Mucosa of stomach (tissue), 1 donor: Measurements from ENCODE around the gene PRG2.
"Not testable (repeated sequence)": the region's sequence is repeated elsewhere in the genome, so short reads cannot be mapped to it uniquely, and the experiment has no call there.

ENCODE experiments used
- H3K27me3 ChIP-seq: one replicate; pipeline ENCODE4 v1.7.0; 2013; ENCODE audit warnings: mild to moderate bottlenecking, low read length; ENCODE audit not compliant: control insufficient read depth, insufficient read depth
- H3K36me3 ChIP-seq: one replicate; pipeline ENCODE4 v1.7.0; 2013; ENCODE audit warnings: low read length; ENCODE audit not compliant: control insufficient read depth, insufficient read depth
- H3K4me1 ChIP-seq: one replicate; pipeline ENCODE4 v1.7.0; 2013; ENCODE audit warnings: mild to moderate bottlenecking, low read length; ENCODE audit not compliant: control insufficient read depth, insufficient read depth
- H3K4me3 ChIP-seq: one replicate; pipeline ENCODE4 v1.7.0; 2013; ENCODE audit warnings: low read length
- H3K9ac ChIP-seq: one replicate; pipeline ENCODE4 v1.7.0; 2013; ENCODE audit warnings: mild to moderate bottlenecking, low read length, moderate library complexity
- H3K9me3 ChIP-seq: one replicate; pipeline ENCODE4 v1.7.0; 2013; ENCODE audit warnings: mild to moderate bottlenecking, low read length, moderate library complexity; ENCODE audit not compliant: control insufficient read depth
- donor health status: Pancreatic carcinoma.

Gene PRG2

DNA sequence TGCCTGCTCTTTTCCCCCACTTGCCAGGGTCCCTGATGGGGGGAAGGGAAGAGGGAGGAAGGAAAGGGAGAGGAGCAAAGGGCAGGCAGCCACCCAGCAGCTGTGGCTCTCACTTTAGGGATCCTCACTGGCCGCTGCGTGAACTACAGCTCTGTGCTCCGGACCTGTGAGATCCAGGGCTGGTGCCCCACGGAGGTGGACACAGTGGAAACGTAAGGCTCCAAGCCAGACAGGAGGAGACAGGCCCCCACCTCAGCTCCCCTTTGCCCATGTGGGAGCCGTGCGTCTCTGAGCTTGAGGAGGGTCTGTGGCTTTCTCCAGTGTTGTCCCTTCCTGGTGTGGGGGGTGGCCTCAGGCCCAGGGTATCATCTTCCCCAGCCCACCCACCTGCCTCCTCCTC, 42.4 kb downstream of the PRG2 start:
- H3K9ac ChIP-seq, result no peak overlapping the region
- no peaks in the 10 kb centered on the region for H3K27me3 ChIP-seq
- H3K4me3 ChIP-seq, result no peak overlapping the region
- H3K9me3 ChIP-seq, result no peaks in the 10 kb centered on the region
- H3K36me3 ChIP-seq, result no peaks in the 10 kb centered on the region
- H3K4me1 ChIP-seq, result no peaks in the 10 kb centered on the region

DNA sequence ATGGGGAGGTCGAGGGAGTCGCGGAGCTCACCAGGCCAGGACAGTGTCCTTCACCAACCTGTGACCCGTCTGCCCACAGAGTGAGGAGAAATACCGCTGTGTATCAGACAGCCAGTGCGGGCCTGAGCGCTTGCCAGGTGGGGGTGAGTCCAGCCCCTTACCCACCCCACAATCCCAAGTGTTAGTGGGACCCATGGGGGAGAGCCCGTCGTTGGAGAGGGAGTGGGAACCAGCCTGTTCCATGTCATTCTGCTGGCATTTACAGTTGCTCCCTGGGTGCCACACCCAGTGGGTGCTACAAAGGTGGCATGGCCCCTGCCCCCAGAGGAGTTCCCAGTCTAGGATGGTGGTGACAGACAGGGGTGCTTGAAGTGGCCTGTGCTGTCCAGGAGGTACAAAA, 43.1 kb downstream of the PRG2 start:
- H3K9me3 ChIP-seq, result no peaks in the 10 kb centered on the region

DNA sequence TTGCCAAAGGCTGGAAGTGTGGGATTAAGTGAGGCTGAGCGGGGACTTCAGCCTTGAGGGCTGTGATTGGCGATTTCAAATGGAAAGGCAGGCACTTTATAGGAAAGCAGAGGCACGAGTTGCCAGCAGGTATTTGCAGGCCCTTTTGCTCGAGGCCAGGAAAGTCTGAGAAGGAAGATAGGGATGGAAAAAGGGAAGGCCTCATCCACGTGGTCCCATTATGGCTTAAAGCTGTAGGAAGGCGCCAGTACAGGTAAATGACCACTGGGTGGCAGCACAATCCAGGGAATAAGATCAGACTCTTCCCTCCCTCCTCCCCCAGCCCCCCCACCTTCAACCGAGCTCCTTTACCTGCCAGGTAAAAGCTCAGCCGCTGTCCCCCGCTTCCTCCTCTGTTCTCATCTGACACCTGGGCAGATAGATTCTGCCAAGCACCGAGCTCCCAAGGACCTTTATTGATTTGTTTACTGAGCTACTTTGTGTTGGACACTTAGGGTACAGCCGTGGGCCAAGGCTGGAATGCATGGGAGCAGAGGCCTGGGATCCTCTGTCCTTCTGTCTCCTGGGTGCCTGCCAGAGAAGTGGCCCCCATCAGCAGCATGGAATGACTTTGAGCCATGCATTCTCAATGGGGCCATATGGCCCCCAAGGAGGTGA, 44.8 kb downstream of the PRG2 start:
- H3K36me3 ChIP-seq, result no peaks in the 10 kb centered on the region
- no peaks in the 10 kb centered on the region for H3K27me3 ChIP-seq
- H3K4me3 ChIP-seq, result no peak overlapping the region
- H3K9me3 ChIP-seq, result no peaks in the 10 kb centered on the region
- no peak overlapping the region for H3K9ac ChIP-seq
- no peaks in the 10 kb centered on the region for H3K4me1 ChIP-seq

More for the DNA sequence above, 43.1 kb downstream of the PRG2 start:
- no peaks in the 10 kb centered on the region for H3K36me3 ChIP-seq
- H3K4me3 ChIP-seq, result no peak overlapping the region
- no peaks in the 10 kb centered on the region for H3K4me1 ChIP-seq
- H3K9ac ChIP-seq, result no peak overlapping the region
- no peaks in the 10 kb centered on the region for H3K27me3 ChIP-seq

DNA sequence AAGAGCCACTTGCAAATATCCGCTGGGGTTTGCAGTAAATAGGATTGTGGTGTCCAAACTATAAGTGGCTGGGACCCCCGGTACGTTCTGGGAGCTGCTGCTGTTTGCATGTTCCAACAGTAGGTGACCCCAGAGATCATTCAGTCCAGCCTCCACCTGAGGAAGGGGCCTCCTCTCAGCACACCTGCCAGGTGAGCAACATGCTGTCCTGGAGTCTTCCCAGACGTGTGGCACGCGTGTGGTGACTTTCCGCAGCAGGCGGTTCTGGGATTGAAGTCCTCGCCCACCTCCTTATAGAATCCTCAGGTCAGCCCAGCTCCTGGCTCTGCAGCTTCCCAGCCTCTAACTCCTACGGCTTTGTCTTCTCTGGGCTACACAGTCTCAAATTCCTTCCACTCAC, 45.6 kb downstream of the PRG2 start:
- Histone ChIP-seq H3K9ac (no peak overlapping the region), H3K27me3 (no peaks in the 10 kb centered on the region), H3K4me1 (no peaks in the 10 kb centered on the region), H3K9me3 (no peaks in the 10 kb centered on the region), H3K36me3 (no peaks in the 10 kb centered on the region), H3K4me3 (no peak overlapping the region)

DNA sequence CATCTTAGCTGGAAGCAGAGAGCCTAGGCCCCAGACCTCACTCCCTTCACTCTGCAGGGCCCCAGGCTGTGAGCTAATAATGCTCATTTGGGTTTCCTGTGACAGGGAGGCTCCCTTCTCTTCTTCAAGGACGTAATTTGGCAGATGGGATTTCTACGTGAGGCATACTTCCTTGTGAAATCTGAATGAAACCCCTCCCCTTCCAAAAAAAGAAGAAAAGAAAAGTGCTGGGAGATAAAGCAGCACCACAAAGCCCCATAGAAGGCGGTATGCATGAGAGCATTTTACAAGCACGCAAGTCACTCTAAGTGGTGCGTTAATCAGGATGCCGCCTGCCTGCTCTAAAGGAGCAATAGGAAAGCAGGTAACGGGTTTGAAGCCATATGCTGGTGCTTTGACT, 46.6 kb downstream of the PRG2 start:
- no peak overlapping the region for H3K9ac ChIP-seq
- H3K4me1 ChIP-seq, result no peaks in the 10 kb centered on the region
- no peak overlapping the region for H3K4me3 ChIP-seq
- no peaks in the 10 kb centered on the region for H3K36me3 ChIP-seq
- H3K9me3 ChIP-seq, result no peaks in the 10 kb centered on the region
- H3K27me3 ChIP-seq, result no peaks in the 10 kb centered on the region

DNA sequence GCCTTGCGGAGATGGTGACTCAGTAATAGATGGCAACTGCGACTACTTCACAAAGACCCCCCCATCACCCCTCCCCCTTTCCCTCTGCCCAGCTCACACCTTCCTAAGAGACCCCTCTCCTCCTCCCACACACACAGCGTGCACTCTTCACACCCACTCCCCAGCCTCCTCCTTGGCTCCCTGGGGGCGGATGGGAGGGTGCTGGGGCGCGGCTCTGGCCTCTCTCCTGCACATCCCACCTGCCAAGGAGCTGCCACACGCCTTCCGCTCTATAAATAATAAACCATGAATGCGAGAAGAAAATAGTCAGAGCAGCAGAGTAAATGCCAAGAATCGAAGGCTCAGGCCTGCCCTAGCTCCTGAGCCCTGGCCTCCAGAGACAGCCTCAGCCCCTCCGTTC, 47.7 kb downstream of the PRG2 start:
- H3K4me1 ChIP-seq, result no peaks in the 10 kb centered on the region

DNA sequence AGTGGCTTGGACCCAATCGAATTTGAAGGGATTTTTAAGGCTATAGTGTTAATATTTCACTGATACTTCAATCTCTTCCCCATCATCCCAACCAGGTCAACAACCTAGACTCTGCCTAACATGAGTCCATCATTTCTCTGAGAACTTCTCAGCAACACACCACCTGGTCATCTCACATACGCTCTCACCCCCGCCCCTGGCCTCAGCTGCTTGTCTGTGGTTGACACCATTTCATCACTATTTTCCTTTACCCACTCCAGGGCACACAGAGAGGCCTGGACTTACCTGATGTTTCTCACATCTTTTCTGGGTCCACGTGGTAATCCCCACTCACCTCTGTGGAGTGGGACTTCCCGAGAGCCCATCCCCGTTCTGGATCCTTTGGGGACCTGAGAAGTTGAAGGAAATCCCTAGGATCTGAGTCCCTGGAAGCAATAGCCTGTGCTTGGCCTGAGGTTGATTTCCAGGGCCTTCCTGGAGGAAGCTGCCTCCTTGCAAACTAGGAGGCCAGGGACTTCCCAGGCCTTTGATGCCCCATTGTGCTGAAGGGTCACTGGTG, 49.1 kb downstream of the PRG2 start:
- Histone ChIP-seq H3K36me3 (no peaks in the 10 kb centered on the region), H3K4me3 (no peak overlapping the region), H3K4me1 (no peaks in the 10 kb centered on the region), H3K9me3 (no peaks in the 10 kb centered on the region), H3K27me3 (no peaks in the 10 kb centered on the region), H3K9ac (no peak overlapping the region)

More for the DNA sequence above, 47.7 kb downstream of the PRG2 start:
- H3K4me3 ChIP-seq, result no peak overlapping the region
- no peak overlapping the region for H3K9ac ChIP-seq
- no peaks in the 10 kb centered on the region for H3K36me3 ChIP-seq
- H3K9me3 ChIP-seq, result no peaks in the 10 kb centered on the region
- no peaks in the 10 kb centered on the region for H3K27me3 ChIP-seq

DNA sequence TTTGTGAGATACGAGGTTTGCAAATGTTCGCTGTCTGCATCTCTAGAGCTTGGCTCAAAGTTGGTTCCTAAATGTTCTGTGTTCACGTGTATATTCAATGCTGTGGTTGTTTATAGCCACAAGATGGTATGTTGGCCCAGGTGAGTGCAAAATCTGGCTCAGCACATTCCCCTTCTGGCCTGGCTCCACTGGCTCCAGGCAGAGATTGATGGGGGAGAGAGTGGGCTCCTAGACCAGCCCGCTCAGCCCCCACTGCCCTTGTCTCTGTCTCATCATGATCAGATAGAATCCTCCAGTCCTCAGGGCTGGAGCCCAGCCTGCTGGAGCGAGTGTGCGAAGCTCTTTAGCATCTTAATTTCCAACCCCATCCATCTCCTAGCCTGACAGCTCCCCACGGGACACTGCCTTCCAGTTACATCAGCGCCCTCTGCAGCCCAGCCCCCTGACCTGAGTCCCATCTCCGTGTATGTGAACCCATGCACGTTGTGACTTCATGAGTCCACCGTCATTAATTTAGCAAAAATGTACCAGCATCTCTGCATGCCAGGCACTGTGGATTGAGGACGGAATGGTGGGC, 50.3 kb downstream of the PRG2 start:
- H3K27me3 ChIP-seq, result no peaks in the 10 kb centered on the region
- no peak overlapping the region for H3K4me3 ChIP-seq
- no peaks in the 10 kb centered on the region for H3K36me3 ChIP-seq
- no peak overlapping the region for H3K9ac ChIP-seq
- H3K9me3 ChIP-seq, result no peaks in the 10 kb centered on the region
- H3K4me1 ChIP-seq, result no peaks in the 10 kb centered on the region

DNA sequence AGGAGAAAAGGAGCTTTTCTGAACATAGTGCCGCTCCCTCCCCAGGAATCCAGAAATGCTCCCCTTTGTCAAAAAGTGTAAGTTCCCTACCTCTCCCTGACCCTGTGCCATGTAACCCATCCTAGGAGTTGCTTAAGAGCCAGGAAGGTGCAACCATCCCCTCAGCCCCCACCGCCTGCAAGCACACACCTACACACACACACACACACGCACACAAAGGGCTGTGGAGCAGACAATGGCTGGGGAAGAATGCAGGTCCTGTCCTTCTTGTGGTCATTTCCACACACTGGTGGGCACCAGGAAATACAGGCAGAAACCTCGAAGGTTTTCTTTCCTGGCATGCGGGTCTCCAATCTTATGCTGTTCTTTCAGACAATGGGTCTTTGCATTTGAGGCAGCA, 51.1 kb downstream of the PRG2 start:
- H3K4me3 ChIP-seq, result no peak overlapping the region
- no peaks in the 10 kb centered on the region for H3K27me3 ChIP-seq
- no peak overlapping the region for H3K9ac ChIP-seq

DNA sequence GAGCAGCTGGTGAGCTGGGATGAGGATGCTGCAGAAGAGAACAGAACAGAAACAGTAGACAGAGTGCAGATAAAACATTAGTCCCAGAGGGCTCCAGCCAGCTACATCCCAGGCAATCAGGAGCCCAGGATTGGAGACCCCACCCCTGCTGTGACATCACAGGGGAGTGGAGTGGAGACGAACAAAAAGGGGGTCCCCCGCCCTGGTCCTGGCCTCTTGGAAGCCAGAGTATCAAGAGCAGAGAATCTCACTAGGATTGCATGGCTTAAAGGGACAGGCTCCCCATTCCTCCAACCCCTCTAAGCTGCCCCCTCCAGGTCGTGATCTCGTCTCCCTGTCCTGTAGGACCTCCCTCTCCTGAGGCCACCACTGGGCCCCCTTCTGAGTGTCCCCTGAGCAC, 52.3 kb downstream of the PRG2 start, which contains the start of gene P2RX3:
Gene P2RX3, plus strand, starts transcription at position 211 of the 400 bp plus-strand sequence. CDS start 199 bp downstream, outside the sequence.
- no peaks in the 10 kb centered on the region for H3K36me3 ChIP-seq
- H3K27me3 ChIP-seq, result no peaks in the 10 kb centered on the region
- no peaks in the 10 kb centered on the region for H3K9me3 ChIP-seq
- H3K9ac ChIP-seq, result no peak within 1 kb of the TSS
- no peak within 1 kb of the TSS for H3K4me3 ChIP-seq
- H3K4me1 ChIP-seq, result peaks cover 4% of the 10 kb centered on the region

More for the DNA sequence above, 51.1 kb downstream of the PRG2 start:
- Histone ChIP-seq H3K9me3 (no peaks in the 10 kb centered on the region), H3K4me1 (peaks cover 4% of the 10 kb centered on the region), H3K36me3 (no peaks in the 10 kb centered on the region)

DNA sequence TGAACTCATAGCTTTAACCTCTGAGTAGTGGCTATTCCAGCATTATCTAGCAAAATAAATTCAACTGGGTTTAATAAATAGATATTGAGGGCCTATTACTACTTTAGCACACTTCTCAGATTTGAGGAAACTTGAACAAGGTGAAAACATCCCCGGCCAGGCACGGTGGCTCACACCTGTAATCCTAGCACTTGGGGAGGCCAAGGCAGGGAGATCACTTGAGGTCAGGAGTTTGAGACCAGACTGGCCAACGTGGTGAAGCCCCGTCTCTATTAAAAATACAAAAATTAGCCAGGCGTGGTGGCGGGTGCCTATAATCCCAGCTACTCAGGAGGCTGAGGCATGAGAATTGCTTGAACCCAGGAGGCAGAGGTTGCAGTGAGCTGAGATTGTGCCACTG, 53.6 kb downstream of the PRG2 start:
- H3K9me3 ChIP-seq, H3K4me3 ChIP-seq, H3K4me1 ChIP-seq, H3K36me3 ChIP-seq, H3K9ac ChIP-seq, H3K27me3 ChIP-seq: not testable (repeated sequence)
